ENCODE results near the gene KRT26.

- TF ChIP-seq CTCF (conservative IDR thresholded peaks at IDR 0.05; ENCODE audit: low read depth, low read length) (no peak), EZH2 (IDR thresholded peaks at IDR 0.05; ENCODE audit: low read length, unreplicated experiment) (no peak)
Observed at GRCh38 chr17:40813804-40814203, 41.8 kb upstream of the KRT26 start.
